NCI-H2107 treated with DMSO at 0.1 percent for 48 hours (cell line): ENCODE data around the gene GDF9.

ENCODE experiments used
- DNase-seq: peaks from one replicate; lab custom pipeline; 2025; ENCODE audit not compliant: unreplicated experiment; lab: John Stamatoyannopoulos, UW

The GDF9 gene

DNA sequence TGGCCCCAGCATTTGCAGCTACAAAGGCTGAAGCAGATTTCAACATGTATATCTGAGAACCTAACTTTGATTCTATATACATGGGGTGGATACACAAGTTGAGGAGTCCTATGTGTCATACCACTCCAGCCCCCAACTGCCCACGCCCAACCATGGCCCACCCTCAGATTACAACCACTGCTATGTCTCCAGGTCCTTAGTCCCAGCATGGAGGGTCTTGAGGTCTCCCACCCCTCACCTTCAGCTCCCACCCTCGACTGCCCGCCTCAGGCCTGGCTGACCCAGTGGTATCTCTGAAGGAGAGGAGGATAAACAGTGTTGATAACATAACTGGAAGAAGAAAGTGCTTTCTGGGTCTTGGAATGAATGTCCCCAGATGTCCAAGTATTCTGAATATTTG is 44.9 kb downstream of the GDF9 start:
- DNase-seq, result no peak

DNA sequence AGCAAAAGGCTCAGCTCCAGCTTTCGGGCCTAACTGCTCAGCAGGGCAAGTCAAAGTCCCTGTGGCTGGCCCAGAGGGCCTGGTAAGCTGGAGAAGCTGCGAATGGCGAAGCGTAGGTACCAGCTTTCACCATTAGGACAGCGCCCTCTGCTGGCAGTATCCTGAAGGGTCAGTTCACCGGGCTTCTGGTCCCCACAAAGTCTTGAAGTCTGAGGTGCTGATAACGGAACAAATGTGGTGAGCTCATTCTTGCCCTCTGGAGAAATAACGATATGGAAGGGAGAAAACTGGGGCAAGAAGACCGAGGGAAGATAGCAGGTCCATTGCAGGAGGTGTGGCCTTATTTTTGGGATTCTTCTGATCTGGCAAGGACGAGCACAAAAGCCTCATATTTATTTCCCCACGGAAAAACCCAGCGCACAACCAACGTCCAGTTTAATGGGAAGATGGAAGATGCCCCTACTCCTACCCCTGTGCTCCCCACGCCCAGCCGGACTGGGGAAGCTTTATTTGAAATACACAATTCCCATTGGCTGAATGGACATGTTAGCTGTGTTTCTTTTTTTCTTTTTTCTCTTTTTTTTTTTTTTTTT is 46.0 kb downstream of the GDF9 start:
- peak; percentile 37 for DNase-seq

DNA sequence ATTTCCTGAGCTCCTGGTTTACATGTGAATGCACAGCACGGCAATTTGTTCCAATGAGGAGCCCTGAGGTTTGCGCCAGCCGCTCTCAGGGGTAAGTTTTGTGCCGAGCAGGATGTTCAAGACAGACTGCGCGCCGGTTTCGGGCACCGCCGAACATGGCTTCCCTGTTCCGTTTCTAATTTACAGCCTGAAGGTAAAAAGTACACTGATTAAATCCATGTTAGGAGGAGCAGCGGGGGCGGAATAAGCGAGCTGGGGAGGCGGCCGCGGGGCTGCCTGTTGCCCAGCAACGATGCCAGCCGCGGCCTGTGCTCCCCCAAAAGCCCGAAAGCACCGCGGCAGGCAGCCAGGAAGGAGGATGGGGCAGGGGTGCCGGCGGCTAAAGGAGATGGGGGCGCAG is 46.8 kb downstream of the GDF9 start:
- DNase-seq, result no peak

DNA sequence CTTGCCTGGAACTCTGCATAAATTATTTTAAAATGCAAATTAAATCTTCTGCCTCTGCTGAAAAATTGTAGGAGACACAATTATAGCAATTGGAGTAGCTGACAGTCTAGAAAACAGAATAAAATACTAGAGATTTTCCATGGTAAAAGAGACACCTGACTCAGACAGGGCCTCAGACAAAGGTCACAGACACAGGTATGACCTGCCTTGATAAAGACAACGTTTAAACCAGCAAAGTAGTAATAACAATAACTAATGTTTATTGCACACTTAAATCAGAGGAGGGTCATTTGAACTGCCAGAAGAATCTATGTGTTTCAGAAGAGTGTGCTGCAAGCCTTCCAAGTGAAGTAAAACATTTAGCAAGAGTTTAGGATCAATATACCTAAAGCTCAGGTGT is 49.3 kb downstream of the GDF9 start:
- no peak for DNase-seq

DNA sequence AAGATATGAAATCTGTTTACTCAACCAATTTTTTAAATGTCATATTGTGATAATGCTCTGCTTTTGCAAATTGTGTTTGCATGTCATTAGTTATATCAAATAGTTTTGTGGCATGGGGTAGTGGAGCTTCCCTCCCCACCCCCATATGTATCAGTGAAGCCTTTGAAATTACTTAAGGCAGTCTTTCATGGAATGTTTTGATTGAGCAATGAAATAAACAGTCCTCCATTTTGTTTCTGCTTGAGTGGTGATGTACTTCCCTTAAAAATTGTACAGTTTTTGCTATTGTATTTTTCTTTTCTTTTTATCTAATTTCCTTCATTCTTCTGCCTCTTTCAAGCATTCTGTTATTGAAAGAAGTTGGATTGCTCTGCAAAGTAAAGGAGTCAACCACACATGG is 49.7 kb downstream of the GDF9 start:
- DNase-seq, result no peak

DNA sequence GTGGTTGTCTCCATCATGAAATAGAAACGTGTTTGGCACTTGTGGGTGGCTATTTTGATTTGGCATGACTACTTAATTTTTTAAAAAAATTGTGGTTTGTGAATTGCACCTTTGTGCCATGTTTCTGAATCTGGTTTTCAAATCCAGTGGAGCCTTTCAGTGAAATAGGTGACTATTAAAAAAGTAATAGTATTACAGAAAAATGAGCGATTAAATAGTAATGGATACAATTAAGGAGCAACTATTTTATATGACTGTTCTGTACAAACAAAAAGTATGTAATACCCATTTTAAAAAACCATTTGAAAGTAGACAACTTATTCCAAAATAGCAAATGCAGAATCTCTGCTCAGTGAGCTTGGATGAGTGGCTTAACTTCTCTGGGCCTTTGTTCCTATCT is 50.2 kb downstream of the GDF9 start:
- DNase-seq, result no peak

DNA sequence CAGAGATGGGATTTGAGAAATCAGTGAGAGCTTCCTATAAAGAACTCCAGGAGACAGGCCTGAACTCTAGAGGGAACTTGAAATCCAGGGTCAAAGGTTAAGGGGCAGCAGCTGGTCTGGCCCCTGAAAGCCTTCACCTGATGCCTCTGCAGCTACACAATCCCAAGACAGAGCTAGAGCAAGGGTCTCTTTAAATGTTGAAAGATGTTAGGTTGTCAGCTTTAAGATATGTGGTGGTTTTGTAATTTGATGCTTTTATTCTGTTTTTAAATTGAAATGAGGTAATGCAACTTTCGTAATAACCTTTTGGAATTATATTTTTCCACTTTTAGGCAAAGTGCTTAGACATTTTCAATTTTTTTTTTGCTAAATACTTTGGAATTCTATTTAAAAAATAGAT is 50.8 kb downstream of the GDF9 start:
- DNase-seq, result no peak

DNA sequence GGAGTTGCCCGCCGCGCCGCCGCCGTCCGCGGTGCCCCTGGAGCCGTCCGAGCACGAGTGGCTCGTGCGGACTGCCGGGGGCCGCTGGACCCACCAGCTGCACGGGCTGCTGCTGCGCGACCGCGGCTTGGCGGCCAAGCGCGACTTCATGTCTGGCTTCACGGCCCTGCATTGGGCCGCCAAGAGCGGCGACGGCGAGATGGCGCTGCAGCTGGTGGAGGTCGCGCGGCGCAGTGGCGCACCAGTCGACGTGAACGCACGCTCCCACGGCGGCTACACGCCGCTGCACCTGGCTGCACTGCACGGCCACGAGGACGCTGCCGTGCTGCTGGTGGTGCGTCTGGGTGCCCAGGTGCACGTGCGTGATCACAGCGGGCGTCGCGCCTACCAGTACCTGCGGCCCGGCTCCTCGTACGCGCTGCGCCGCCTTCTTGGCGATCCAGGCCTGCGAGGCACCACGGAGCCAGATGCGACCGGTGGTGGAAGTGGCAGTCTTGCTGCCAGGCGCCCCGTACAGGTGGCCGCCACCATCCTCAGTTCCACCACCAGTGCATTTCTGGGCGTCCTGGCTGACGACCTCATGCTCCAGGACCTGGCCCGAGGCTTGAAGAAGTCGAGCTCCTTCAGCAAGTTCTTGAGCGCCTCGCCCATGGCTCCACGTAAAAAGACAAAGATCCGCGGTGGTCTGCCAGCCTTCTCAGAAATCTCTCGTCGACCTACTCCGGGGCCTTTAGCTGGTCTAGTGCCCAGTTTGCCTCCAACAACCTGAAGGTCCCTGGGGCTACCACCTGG is 51.6 kb downstream of the GDF9 start:
- DNase-seq, result no peak

DNA sequence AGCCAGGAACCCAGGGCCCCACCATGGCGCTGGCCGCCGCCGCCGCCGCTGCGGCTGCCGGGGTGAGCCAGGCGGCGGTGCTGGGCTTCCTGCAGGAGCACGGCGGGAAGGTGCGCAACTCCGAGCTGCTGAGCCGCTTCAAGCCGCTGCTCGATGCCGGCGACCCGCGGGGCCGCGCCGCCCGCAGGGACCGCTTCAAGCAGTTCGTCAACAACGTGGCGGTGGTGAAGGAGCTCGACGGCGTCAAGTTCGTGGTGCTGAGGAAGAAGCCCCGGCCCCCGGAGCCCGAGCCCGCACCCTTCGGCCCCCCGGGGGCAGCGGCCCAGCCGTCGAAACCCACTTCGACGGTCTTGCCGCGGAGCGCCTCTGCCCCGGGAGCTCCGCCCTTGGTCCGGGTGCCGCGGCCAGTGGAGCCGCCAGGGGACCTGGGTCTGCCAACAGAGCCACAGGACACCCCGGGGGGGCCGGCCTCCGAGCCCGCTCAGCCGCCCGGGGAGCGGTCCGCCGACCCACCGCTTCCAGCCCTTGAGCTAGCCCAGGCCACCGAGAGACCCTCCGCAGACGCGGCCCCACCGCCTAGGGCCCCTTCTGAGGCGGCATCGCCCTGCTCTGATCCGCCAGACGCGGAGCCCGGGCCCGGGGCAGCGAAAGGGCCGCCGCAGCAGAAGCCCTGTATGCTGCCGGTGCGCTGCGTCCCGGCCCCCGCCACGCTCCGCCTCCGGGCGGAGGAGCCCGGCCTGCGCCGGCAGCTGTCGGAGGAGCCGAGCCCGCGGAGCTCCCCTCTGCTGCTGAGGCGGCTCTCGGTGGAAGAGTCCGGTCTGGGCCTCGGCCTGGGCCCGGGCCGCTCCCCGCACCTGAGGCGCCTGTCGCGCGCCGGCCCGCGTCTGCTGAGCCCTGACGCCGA is 52.4 kb downstream of the GDF9 start:
- no peak for DNase-seq

DNA sequence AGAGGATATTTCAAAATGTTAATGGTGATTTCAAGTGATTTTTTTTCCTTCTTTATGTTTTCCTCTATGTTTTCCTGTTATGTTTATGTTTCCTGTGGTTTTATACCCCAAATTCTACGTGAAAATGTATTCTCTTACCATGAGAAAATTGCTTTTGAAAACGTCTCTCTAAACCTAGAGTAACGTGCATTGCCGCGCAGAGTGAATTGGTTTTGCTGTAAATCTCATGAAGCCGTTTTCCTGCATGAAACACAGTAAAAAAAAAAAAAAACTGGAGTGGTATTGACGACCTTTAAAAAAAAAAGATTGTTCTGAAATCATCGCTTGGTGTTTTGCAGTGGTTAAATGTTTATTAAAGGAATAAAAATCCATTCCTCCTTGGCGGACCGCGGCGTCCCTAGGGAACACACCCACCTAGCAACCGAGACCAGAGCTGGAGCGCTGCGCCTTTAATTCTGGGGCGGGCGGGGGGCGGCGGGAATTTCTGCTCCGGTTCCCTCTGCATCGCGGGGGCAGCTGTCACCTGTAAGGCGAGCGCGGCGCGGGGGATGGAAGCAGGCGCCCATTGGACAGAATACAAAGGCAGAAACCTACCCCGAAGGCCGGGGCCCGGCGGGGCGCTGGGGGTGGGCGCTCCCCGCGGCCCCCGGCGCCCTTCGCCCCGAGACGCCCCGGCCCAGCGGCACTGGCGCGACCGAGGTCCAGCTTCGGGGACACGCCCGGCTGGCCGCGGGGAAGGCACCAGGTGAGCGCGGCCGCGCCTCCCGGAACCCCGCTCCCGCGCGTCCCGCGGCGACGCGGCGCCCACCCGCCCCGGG is 53.3 kb downstream of the GDF9 start, which contains the start of gene SOWAHA:
TSS of gene SOWAHA (plus strand) at position 522 of the 818 bp plus-strand sequence. CDS start 320 bp downstream, outside the sequence.
- DNase-seq, result peak; percentile 27

DNA sequence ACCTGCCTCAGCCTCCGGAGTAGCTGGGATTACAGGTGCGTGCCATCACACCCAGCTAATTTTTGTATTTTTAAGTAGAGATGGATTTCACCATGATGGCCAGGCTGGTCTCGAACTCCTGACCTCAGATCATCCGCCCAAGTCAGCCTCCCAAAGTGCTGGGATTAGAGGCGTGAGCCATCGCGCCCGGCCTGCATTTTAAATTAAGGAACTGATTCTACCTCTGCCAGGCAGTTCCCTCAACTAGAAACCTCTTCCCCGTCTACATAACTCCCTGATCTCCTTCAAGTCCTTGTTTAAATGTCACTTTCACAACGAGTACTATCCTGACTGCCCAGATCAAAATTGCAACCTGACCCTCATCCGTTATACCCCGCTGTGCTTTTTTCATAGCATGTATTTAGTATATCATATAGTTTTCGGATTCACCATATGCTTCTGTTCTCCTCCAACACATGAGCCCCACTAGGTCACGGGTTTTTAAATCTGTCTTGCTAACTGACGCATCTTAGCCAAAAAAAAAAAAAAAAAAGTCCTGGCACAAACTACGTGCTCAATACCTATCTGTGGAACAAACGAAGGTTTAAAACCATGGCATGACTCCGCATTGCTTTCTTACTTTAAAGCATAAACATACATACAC is 54.0 kb downstream of the GDF9 start:
- DNase-seq, result peak; percentile 50
